Heart left ventricle (tissue), 13 donors: ENCODE results near the gene AHCYL2.

ENCODE experiments used
- CTCF ChIP-seq, 12 donors: fragments of 200-600 bp; sonication (generic) in 4 of 12; IDR thresholded peaks; one replicate each; pipeline versions ENCODE4 v1.5.0 to v1.8.0; 2018 to 2022; ENCODE audit warnings: antibody characterized with exemption in 12 of 12, mild to moderate bottlenecking in 5 of 12
- POLR2A ChIP-seq, 2 donors: fragments of 450-650 bp; IDR thresholded peaks; one replicate each; pipeline ENCODE4 v1.6.1; 2017; ENCODE audit warnings: antibody characterized with exemption in 2 of 2, mild to moderate bottlenecking in 2 of 2, moderate library complexity in 2 of 2
- donor health status: ischemic (EF 13 %, LVEDD 7.1; RV severe dilation, severe dysfunction).
- donor health status: DM: no; HTN: yes; CAD: no.
- donor health status: DM: no; HTN: no; CAD: no.
- donor health status: ischemic (EF 25% LVEDD 6.9; RV normal size, moderate dysfunction).
- donor health status: ischemic (EF 25% LVEDD 5.7; RV mildly dilated, moderate dysfunction).
- donor health status: ischemic (EF 35%, LVEDD 5.7; RV mildly dilated, moderate dysfunction).
- donor health status: nonischemic (EF 11% LVEDD 7.7; RV severe dilation, severe dysfunction).
- donor health status: DM: yes; HTN: yes; CAD: no.
- donor health status: PGD.
- donor health status: ischemic (EF 29% LVEDD 5.4; RV normal size, mild dysfunction).
- donor health status: nonischemic (EF 23%, LVEDD 6.1; RV moderate dilation, normal function).

DNA sequence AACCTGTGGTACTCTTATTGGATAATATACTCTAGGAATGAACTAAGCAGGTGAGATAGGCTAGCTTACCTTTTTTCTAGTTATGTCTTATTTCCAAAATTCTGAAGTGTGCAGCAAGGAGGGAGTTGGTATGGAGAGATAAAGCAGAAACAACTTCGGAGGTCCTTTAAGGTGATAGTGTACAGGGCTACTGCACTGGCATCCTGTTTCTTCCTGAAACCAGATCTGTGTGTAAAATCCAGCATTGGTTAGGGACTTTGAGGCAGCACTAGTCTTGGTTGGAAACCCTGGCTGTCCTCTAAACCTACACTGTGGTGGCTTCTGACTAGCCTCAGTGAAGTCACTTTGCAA, 142.5 kb downstream of the AHCYL2 start:
- no peak for TF ChIP-seq CTCF (IDR thresholded peaks at IDR 0.05)
- no peak for TF ChIP-seq POLR2A (IDR thresholded peaks at IDR 0.05)
